Measurements from ENCODE around the gene SCAP.

SCAP gene

DNA sequence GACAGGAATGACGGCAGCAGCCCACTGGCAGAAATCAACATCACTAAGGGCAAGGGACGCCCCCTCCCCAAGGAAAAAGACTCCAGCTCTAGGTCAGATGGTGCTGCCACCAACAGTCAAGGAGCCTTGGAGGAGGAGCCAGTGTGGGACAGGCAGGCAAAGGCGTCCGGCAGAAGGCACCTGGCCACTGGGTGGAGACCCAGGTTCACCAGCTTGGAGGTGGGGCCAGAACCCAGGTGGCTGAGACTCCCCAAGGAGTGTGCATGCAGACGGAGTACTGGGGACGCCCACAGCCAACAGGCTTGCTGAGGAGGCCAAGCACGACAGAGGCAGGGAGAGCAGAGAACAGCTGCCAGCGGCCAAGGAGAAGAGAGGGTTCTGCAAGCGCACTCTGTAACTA, 59.7 kb downstream of the SCAP start:
- no peak overlapping the region for H3K4me3 ChIP-seq (ENCODE audit: low read depth, low read length)

DNA sequence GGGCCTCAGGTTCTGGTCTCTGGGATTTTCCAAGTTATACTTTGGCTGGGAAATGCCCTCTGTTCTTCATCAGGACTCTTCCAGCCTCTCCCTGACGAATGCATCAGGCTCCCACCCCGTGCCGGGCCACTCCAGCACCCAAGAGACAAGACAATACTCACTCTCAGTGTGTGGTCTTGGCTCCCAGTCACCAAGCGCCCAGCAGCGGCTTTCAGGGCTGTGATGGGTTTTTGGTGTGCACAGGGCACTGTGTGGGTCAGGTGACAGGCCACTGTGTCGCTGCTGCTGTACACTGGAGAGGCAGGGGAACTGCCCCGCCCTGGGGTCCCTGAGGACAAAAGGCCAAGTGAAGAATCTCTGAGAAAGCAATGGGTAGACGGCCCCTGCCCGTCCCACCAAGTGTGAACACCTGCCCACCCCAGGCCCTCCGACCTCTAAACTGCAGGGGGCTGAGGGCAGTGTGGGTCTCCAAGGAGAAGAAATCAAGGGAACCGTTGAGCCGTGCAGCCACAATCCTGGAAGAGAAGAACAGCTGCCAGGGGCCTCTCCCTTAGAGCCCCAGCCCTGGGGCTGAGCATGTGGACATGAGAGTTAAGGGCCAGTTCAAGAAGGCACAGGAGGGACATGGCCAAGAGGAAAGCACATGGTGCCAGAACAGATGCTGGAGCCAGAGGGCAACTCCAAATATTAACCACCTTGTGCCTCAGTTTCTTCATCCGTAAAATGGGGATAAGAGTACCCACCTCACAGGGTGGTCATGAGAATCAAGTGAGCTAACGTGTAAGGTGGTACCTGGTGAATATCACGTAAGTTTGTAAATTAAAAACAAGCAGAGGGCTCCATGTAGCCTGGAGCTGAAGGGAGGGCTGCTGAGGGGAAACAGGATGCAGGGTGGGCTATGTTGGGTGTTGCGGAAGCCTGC, 60.8 kb downstream of the SCAP start:
- H3K4me3 ChIP-seq (ENCODE audit: low read depth, low read length), result no peak overlapping the region

GRCh38 chr3:47414161-47414564, 61.6 kb downstream of the SCAP start:
- no peak overlapping the region for H3K4me3 ChIP-seq (ENCODE audit: low read depth, low read length)

GRCh38 chr3:47413751-47414150, 62.0 kb downstream of the SCAP start:
- H3K4me3 ChIP-seq (ENCODE audit: low read depth, low read length), result no peak overlapping the region

- H3K4me3 ChIP-seq (ENCODE audit: low read depth, low read length), result no peak overlapping the region
Observed at GRCh38 chr3:47412842-47413520, 62.8 kb downstream of the SCAP start.

DNA sequence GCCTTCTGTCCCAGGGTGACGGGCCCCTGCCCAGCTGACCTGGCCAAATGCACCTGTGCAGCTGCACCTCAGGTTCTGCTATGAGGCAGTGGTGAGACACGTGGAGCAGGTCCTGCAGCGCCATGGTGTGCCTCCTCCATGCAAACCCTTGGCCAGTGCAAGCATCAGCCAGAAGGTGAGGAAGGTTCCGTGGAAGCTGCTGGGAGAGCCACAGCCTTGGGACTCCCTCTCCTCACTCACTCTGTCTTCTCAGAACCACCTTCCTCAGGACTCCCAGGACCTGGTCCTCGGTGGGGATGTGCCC, 63.3 kb downstream of the SCAP start:
- H3K4me3 ChIP-seq (ENCODE audit: low read depth, low read length), result no peak overlapping the region

- no peak overlapping the region for H3K4me3 ChIP-seq (ENCODE audit: low read depth, low read length)
Observed at GRCh38 chr3:47411696-47412452, 63.9 kb downstream of the SCAP start.

- no peak overlapping the region for H3K4me3 ChIP-seq (ENCODE audit: low read depth, low read length)
Observed at GRCh38 chr3:47410801-47411646, 64.7 kb downstream of the SCAP start.

GRCh38 chr3:47410417-47410720, 65.4 kb downstream of the SCAP start:
- no peak overlapping the region for H3K4me3 ChIP-seq (ENCODE audit: low read depth, low read length)

DNA sequence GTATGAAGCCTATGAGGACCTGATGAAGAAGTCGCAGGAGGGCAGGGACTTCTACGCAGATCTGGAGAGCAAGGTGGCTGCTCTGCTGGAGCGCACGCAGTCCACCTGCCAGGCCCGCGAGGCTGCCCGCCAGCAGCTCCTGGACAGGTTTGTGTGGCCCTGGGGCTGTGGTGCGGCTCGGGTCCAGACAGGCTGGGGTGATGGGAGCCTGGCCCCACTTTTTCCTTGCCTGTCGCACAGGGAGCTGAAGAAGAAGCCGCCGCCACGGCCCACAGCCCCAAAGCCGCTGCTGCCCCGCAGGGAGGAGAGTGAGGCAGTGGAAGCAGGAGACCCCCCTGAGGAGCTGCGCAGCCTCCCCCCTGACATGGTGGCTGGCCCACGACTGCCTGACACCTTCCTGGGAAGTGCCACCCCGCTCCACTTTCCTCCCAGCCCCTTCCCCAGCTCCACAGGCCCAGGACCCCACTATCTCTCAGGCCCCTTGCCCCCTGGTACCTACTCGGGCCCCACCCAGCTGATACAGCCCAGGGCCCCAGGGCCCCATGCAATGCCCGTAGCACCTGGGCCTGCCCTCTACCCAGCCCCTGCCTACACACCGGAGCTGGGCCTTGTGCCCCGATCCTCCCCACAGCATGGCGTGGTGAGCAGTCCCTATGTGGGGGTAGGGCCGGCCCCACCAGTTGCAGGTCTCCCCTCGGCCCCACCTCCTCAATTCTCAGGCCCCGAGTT, 65.9 kb downstream of the SCAP start:
- H3K4me3 ChIP-seq (ENCODE audit: low read depth, low read length), result no peak overlapping the region

DNA sequence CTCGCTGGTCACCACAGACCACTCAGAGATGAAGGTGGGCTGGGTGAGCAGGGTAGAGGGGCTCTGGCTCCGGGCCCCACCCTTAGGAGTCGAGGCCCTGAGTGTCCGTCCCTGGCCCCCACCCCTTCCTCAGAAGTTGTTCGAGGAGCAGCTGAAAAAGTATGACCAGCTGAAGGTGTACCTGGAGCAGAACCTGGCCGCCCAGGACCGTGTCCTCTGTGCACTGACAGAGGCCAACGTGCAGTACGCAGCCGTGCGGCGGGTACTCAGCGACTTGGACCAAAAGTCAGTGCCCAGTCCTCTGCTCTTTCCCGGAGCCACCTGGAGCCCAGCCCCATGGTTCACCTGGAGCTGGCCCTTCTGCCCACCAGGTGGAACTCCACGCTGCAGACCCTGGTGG, 66.5 kb downstream of the SCAP start:
- no peak overlapping the region for H3K4me3 ChIP-seq (ENCODE audit: low read depth, low read length)

- H3K4me3 ChIP-seq (ENCODE audit: low read depth, low read length), result no peak overlapping the region
Observed at GRCh38 chr3:47408839-47409229, 66.9 kb downstream of the SCAP start.

DNA sequence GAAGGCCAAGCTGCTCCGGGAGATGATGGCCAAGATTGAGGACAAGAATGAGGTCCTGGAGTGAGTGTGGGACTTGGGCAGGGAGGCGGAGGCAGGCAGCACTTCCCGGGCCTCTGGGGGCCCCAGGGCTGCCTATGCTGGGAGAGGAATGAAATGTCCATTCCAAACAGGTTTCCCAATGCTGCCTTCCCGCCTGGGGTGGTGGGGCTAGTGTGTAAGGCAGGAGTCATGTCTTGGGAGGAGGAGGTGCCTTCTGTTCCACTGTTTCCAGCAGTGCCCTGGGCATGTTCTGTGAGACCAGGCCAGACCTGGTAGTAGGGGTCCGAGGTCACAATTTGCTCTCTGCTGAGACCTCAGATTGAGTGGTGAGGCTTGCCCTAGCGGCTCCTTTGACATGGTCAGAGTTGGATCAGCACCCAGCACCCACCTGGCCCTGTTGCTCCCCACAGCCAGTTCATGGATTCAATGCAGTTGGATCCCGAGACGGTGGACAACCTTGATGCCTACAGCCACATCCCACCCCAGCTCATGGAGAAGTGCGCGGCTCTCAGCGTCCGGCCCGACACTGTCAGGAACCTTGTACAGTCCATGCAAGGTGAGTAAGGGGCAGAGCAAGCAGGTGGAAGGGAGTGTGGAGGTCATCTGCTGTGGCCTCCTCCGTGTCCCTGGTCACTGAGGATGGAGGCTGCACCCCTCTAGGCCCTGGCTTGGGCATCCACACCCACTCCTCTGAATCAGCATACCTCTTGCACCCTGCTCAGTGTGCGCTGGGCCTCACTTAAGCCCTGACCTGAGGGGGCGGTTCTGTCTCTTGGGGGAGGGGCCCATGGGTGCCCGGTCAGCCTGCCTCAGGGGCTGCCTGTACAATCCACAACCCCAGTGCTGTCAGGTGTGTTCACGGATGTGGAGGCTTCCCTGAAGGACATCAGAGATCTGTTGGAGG, 67.6 kb downstream of the SCAP start:
- H3K4me3 ChIP-seq (ENCODE audit: low read depth, low read length), result no peak overlapping the region

GRCh38 chr3:47407237-47407636, 68.5 kb downstream of the SCAP start:
- H3K4me3 ChIP-seq (ENCODE audit: low read depth, low read length), result no peak overlapping the region

DNA sequence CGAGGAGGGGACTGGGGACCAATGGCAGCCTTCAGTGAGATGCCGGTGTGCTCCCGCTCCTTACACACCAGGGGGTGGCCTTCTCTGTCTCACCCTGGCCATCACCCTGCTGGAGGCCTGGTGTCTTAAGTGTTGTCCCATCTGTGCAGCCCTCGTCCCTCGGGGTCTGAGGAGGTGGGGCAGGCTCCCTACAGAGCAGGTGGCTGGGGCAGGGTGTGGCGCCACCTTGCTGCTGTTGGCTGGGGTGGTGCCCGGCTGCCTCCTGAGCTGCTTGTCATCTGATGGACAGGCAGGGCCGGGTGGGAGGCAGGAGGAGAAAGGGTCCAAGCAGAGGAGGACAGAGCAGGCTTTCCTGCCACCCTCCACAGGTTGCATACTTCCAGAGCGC, 69.0 kb downstream of the SCAP start:
- no peak overlapping the region for H3K4me3 ChIP-seq (ENCODE audit: low read depth, low read length)

DNA sequence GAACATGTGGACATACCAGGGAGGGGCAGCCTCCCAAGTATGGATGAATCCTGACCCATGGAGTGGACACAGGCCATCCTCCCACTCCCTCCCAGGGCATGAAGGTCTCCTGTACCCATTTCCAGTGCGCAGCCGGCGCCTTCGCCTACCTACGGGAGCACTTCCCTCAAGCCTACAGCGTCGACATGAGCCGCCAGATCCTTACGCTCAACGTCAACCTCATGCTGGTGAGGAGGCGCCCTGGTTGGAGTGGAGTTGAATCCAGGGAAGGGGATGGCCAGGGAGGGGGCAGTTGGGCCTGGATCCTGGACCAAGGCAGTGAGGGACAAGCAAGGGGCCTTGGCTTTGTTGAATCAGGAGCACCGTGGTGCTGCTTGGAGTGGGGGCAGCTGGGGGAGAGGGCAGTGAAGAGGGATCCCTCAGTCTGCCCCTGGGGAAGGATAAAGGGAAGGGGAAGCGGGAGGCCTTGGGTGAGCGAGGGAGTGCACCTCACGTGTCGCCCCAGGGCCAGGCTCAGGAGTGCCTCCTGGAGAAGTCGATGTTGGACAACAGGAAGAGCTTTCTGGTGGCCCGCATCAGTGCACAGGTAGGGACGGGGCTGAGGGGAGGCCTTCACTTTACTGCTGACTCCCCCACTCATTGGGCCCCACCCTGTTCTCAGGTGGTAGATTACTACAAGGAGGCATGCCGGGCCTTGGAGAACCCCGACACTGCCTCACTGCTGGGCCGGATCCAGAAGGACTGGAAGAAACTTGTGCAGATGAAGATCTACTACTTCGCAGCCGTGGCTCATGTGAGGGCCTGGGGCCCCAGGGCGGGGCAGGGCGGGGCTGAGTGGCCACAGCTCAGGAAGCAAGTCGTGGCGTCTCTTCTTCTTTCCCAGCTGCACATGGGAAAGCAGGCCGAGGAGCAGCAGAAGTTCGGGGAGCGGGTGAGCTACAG, 69.7 kb downstream of the SCAP start:
- no peak overlapping the region for H3K4me3 ChIP-seq (ENCODE audit: low read depth, low read length)

- H3K4me3 ChIP-seq (ENCODE audit: low read depth, low read length), result no peak overlapping the region
Observed at GRCh38 chr3:47404955-47405790, 70.6 kb downstream of the SCAP start.
